Thyroid gland (tissue), 4 donors: Measurements from ENCODE around the gene OBP2B. TPM values are rescaled to one million over a fixed set of nuclear protein-coding genes. Genes with fewer than 3 reads are reported as not detected.
A peak's percentile ranks its signal among the peaks of the same experiment; 100 is the strongest.

ENCODE experiments used
- DNase-seq, 2 donors: peaks; one replicate each; pipeline ENCODE4 v3.0.0-alpha.2; 2019
- H3K27ac ChIP-seq, 3 donors: fragments of 200-600 bp; sonication (generic); 1 replicate in 2 of 3; 2 replicates in 1 of 3; pipeline ENCODE4 v1.5.1; 2016 to 2019; ENCODE audit warnings: mild to moderate bottlenecking in 1 of 3, moderate library complexity in 1 of 3
- H3K27me3 ChIP-seq: fragments of 200-600 bp; sonication (generic); one replicate; pipeline ENCODE4 v1.5.1; 2019
- H3K36me3 ChIP-seq, 2 donors: fragments of 200-600 bp; sonication (generic); one replicate each; pipeline ENCODE4 v1.5.1; 2016 to 2019
- H3K4me1 ChIP-seq, 2 donors: fragments of 200-600 bp; sonication (generic); one replicate each; pipeline ENCODE4 v1.5.1; 2017 to 2019
- H3K4me3 ChIP-seq, 3 donors: fragments of 200-600 bp; sonication (generic); replicated peaks in 1 of 3; 1 replicate in 2 of 3; 2 replicates in 1 of 3; pipeline ENCODE4 v1.5.1; 2016; ENCODE audit warnings: mild to moderate bottlenecking in 1 of 3
- H3K9me3 ChIP-seq: fragments of 200-600 bp; sonication (generic); one replicate; pipeline ENCODE4 v1.5.1; 2017
- CTCF ChIP-seq, 6 experiments: fragments of 200-600 bp in 3 of 6; fragments of 450-650 bp in 3 of 6; sonication (generic) in 3 of 6; IDR thresholded peaks; one replicate each; pipeline ENCODE4 v1.5.1; 2016 to 2019; ENCODE audit warnings: antibody characterized with exemption in 6 of 6, mild to moderate bottlenecking in 2 of 6, inconsistent platforms in 1 of 6, moderate library complexity in 1 of 6
- POLR2A ChIP-seq, 2 donors: fragments of 450-650 bp; IDR thresholded peaks; one replicate each; pipeline ENCODE4 v1.6.1; 2017; ENCODE audit warnings: antibody characterized with exemption in 2 of 2, mild to moderate bottlenecking in 2 of 2, moderate library complexity in 1 of 2
- WGBS, 2 donors: methylation state at CpG; one replicate each; pipeline ENCODE4 v1.1.5; 2017; 5-methylcytosine and 5-hydroxymethylcytosine counted together
- intact Hi-C: fragments of 100-400 bp; cut with DNase I; formaldehyde crosslinking; loops from one replicate; pipeline ENCODE4 v1.15.1; 2023
- total RNA-seq, 4 donors: library from RNA; depleted of rRNA; stranded (reverse); fragments of >200 nt; gene quantifications; one replicate each; pipeline ENCODE4 v1.2.3, GENCODE V29; 2016

Gene OBP2B
- total RNA-seq, 4 donors from 2014 or later: not detected

GRCh38 chr9:133247632-133248031 lies 38.6 kb upstream of the OBP2B start:
- TF ChIP-seq POLR2A (IDR thresholded peaks at IDR 0.05): no peak
- no peak for TF ChIP-seq CTCF (IDR thresholded peaks at IDR 0.05)
- H3K27ac ChIP-seq: peak overlapping the region in 2 of 3 donors; percentile 96 to 99
- intact Hi-C loops: no loop called here
- no peaks in the 10 kb centered on the region for H3K27me3 ChIP-seq
- 83 to 92% methylated on average over 6 of the region's 6 CpGs for WGBS, 2 donors
- no peaks in the 10 kb centered on the region for H3K36me3 ChIP-seq
- no peaks in the 10 kb centered on the region for H3K9me3 ChIP-seq
- H3K4me3 ChIP-seq: no peak overlapping the region
- H3K4me1 ChIP-seq: peaks cover 63 to 72% of the 10 kb centered on the region in 2 donors
- no peak for DNase-seq

GRCh38 chr9:133246991-133247390 lies 37.9 kb upstream of the OBP2B start:
- WGBS, 2 donors: 82 to 91% methylated on average over 5 to 6 of the region's 6 CpGs
- Histone ChIP-seq H3K27me3 (no peaks in the 10 kb centered on the region), H3K9me3 (no peaks in the 10 kb centered on the region), H3K4me1 (peaks cover 56 to 66% of the 10 kb centered on the region in 2 donors), H3K27ac (peak overlapping the region in 2 of 3 donors; percentile 68 to 99), H3K36me3 (no peaks in the 10 kb centered on the region), H3K4me3 (no peak overlapping the region)
- intact Hi-C loops: no loop called here
- TF ChIP-seq CTCF (IDR thresholded peaks at IDR 0.05) (no peak), POLR2A (IDR thresholded peaks at IDR 0.05) (no peak)
- no peak for DNase-seq

- no peak overlapping the region for H3K4me3 ChIP-seq
- peaks cover 52 to 63% of the 10 kb centered on the region in 2 donors for H3K4me1 ChIP-seq
- DNase-seq: no peak
- H3K36me3 ChIP-seq: no peaks in the 10 kb centered on the region
- H3K27ac ChIP-seq: peak overlapping the region in 2 of 3 donors; percentile 68 to 99
- H3K27me3 ChIP-seq: no peaks in the 10 kb centered on the region
- intact Hi-C loops: no loop called here
- TF ChIP-seq POLR2A (IDR thresholded peaks at IDR 0.05): no peak
- WGBS, 2 donors: 83 to 91% methylated on average over 8 to 16 of the region's 16 CpGs
- no peaks in the 10 kb centered on the region for H3K9me3 ChIP-seq
Measured at GRCh38 chr9:133246562-133246961, 37.5 kb upstream of the OBP2B start.

- WGBS, 2 donors: 77% methylated on average over 8 of the region's 8 CpGs
- H3K27ac ChIP-seq: peak overlapping the region in 2 of 3 donors; percentile 54 to 99
- intact Hi-C loops: no loop called here
- H3K27me3 ChIP-seq: no peaks in the 10 kb centered on the region
- H3K9me3 ChIP-seq: no peaks in the 10 kb centered on the region
- H3K36me3 ChIP-seq: no peaks in the 10 kb centered on the region
- H3K4me1 ChIP-seq: peaks cover 43 to 65% of the 10 kb centered on the region in 2 donors
- no peak for TF ChIP-seq CTCF (IDR thresholded peaks at IDR 0.05)
- no peak for TF ChIP-seq POLR2A (IDR thresholded peaks at IDR 0.05)
- DNase-seq: no peak
- H3K4me3 ChIP-seq: no peak overlapping the region
Measured at GRCh38 chr9:133242991-133243390, 33.9 kb upstream of the OBP2B start.

GRCh38 chr9:133242241-133242640 lies 33.2 kb upstream of the OBP2B start:
- intact Hi-C loops: no loop called here
- TF ChIP-seq POLR2A (IDR thresholded peaks at IDR 0.05) (no peak), CTCF (IDR thresholded peaks at IDR 0.05) (no peak)

More at GRCh38 chr9:133242241-133242640, 33.2 kb upstream of the OBP2B start:
- H3K4me3 ChIP-seq: no peak overlapping the region
- DNase-seq: no peak
- H3K9me3 ChIP-seq: no peaks in the 10 kb centered on the region
- 92 to 95% methylated on average over 14 of the region's 14 CpGs for WGBS, 2 donors
- H3K27me3 ChIP-seq: no peaks in the 10 kb centered on the region
- no peaks in the 10 kb centered on the region for H3K36me3 ChIP-seq
- no peak overlapping the region for H3K27ac ChIP-seq
- peaks cover 46 to 69% of the 10 kb centered on the region in 2 donors for H3K4me1 ChIP-seq
